HG03139 (cell line): ENCODE measurements around the gene CEP57L1.

Source experiments
- ATAC-seq: cut with Tn5 transposase; IDR thresholded peaks from one replicate; pipeline ENCODE4 v1.9.1; 2021; ENCODE audit not compliant: unreplicated experiment

Gene CEP57L1

DNA sequence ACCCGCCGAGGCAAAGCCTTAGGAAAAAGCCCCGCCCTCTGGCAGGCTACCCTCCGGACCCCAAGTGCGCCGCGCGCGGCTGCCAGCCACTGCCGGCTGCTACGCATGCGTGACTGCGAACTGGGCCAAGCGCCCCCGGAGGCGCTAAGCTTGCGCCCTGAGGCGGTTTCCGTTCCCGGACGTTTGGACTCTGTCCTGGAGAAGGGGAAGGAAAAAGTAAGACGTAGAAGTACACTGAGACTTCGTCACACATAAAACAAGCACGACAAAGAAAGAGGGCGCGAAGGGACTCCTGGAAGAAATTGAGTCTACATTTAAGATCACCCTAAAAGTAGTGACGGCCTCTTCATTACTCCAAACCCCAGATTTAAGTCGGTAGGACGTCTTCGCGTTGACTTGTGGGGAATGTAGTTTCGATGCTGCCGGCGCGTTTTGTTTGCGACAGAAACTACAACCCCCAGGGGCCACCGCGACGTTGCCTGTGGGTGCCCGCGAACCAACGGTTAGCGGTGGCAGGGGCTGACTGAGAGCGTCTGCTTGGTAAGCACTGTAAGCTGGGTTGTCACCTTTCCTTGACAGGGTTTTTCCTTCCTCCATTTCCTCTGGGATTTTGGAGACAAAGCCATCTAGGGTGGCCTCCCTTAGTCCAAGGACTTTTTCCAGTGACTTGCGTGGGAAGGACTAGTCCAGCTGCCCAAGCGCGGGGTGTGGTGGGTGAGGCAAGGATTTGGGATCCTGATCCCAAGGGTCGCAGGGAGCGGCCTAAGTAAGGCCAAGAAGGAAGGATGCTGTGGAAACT lies at the start of gene CEP57L1:
Gene CEP57L1 (plus strand): TSS at position 472 of the 799 bp plus-strand sequence. CDS start 49,715 bp downstream, outside the sequence.
- ATAC-seq: peak; percentile 75

DNA sequence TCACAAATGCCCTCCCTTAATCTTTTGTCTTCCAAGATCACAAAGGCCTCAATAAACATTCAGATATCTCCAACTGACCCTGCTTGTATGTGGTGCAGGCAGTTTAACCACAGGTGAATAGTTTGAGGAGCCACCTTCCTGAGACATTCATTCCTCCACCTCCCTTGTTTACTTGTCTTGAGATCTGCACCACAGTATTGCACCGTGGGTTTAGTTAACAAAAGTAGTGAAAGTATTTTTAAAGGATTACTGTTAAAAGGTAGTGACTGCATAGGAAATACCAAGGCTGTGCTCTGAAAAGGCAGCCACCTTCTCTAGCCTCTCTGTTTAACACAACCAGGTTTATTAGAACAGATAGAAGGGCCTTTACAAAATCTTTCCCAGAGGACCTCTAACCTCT lies 47.1 kb upstream of the CEP57L1 start:
- ATAC-seq: no peak

- no peak for ATAC-seq
These were observed 46.5 kb upstream of the CEP57L1 start for GRCh38 chr6:109048670-109049415.

DNA sequence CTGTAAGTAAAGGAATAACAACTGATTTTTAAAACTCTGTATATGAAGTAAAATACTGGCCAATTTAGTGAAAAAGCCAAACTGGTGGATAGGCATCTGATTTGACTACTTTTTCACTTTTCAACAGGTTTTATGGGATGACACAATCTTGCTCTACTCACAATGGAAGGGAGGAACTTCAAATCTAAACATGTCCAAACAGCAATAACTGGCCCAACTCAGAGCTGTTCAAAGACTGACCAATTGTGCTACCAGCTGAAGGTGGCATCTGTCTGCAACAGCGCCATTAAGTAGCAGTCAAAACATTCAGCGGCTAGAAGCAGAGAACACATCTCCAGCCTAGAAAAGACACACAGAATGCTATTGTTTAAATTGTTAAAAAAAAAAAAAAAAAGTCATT lies 45.3 kb upstream of the CEP57L1 start:
- no peak for ATAC-seq

- ATAC-seq: no peak
These were observed 44.7 kb upstream of the CEP57L1 start for GRCh38 chr6:109050447-109051102.

- no peak for ATAC-seq
These were observed 43.8 kb upstream of the CEP57L1 start for GRCh38 chr6:109051301-109052017.

GRCh38 chr6:109052018-109052651 lies 43.2 kb upstream of the CEP57L1 start:
- no peak for ATAC-seq

DNA sequence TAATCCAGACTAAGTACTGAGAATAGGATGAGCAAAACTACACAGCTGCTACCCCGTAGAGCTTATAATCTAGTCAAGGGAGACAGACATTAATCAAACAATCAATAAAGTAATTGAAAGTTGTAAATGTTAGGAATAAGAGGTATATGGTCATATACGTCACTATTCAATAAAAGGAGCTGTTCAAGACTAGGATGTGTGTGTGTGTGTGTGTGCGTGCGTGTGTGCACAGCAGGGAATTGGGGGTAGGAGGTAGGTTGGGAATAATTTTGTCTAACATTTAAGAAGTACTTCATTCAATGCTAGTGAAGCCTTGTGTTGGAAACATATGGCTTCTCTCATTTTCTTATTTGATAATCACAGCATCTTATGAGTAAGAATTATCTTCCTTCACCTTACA lies 42.5 kb upstream of the CEP57L1 start:
- ATAC-seq: no peak

GRCh38 chr6:109053336-109053735 lies 42.0 kb upstream of the CEP57L1 start:
- no peak for ATAC-seq

GRCh38 chr6:109055771-109056235 lies 39.5 kb upstream of the CEP57L1 start:
- ATAC-seq: no peak

DNA sequence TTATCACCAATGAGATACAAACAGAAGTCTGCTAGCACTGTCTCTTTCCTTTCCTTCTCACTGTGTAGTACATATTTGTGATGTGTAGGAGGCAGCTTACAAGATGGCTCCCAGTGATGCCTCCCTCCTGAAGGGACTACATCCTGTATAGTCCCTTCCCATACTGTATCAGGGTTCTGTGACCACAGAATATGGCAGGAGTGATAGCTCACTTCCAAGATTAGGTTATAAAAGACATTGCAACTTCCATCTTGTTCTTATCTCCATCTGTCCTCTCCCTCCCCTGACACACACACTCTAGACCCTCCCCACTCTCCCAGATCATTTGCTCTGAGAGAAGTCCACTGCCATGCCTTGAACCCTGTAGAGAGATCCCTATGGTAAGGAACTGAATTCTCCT lies 38.6 kb upstream of the CEP57L1 start:
- ATAC-seq: no peak

- no peak for ATAC-seq
These were observed 36.7 kb upstream of the CEP57L1 start for GRCh38 chr6:109058620-109059019.

DNA sequence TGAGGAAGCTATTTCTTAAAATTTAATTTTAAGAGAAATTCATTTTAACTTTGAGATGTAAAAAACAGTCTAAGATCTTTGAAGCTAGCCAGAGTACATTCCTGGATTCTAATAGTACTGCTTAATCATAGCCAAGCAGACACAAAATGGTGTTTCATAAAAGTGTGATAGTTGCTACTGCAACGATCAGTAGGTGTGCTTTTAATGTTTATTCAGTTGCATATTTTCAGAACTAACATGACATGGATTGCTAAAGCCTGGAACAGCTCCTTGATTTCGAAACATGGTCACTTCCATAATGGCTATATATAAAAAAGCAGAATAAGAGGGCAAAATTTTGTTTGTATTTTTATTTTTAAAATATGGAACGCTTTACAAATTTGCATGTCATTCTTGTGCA lies 36.2 kb upstream of the CEP57L1 start:
- ATAC-seq: no peak

DNA sequence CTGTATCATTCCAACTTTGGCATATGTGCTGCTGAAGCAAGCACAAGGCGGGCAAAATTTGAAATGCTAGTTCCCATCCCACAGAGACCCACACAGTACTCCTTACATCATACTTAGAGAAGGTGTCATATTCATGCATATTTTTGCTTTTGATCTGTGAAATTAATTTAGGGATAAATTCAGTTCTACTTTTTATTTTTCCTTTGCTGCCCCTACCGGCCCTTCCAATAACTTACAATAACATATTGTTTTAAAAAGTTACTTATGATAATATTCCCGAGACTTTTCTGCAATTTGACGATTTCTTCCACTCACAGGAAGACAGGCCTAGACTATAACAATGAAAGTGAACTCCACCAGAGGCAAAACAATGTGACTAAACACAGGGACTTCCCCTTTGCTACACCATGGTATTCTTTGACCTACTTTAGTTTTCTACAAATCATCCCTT lies 35.7 kb upstream of the CEP57L1 start:
- ATAC-seq: no peak

DNA sequence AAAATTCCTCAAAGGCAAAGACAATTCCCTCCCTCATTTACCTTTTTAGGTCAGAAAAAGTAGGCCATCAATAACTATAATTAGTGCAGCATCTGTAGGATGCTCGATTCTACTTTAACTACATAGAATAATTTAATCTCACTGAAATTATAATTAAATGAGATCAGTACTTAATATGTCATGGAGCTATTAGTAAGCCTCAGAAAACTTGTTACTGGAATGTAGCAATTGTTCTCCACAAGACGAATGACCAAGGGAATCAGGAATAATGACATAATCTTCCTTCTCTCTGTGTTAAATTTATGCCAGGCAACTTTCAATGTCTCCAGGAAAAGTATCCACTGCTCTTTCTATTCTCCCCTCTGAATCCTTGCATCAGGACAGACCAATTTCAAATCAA lies 34.7 kb upstream of the CEP57L1 start:
- no peak for ATAC-seq

DNA sequence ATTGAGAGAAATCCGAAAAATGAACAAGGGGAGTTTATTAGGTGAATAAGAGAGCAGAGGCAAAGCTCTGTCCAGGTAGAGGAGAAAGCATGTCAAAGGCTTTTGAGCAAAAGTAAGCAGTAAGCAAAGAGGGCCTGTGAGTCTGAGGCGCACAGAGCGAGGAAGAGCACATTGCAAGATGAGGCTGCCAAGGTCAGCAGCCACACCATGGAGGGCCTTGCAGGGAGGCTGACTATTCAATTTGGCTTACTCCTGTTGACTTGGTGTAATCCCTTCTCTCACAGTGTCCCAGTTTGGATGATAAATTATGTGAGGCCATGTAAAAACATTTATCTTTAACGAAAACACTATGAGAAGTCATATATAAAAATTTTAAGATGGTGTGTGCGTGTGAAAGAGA lies 33.1 kb upstream of the CEP57L1 start:
- ATAC-seq: no peak

- ATAC-seq: no peak
These were observed 32.4 kb upstream of the CEP57L1 start for GRCh38 chr6:109062767-109063352.

- ATAC-seq: no peak
These were observed 25.6 kb upstream of the CEP57L1 start for GRCh38 chr6:109069746-109070145.

- ATAC-seq: no peak
These were observed 24.0 kb upstream of the CEP57L1 start for GRCh38 chr6:109071125-109071917.
